Measurements from ENCODE around the gene LNPEP. TPM values are rescaled to one million over a fixed set of nuclear protein-coding genes. Genes with fewer than 3 reads are reported as not detected.
A peak's percentile ranks its signal among the peaks of the same experiment; 100 is the strongest.

Gene LNPEP
- 100 to 1,000 TPM; 100 to 106 TPM for total RNA-seq

DNA sequence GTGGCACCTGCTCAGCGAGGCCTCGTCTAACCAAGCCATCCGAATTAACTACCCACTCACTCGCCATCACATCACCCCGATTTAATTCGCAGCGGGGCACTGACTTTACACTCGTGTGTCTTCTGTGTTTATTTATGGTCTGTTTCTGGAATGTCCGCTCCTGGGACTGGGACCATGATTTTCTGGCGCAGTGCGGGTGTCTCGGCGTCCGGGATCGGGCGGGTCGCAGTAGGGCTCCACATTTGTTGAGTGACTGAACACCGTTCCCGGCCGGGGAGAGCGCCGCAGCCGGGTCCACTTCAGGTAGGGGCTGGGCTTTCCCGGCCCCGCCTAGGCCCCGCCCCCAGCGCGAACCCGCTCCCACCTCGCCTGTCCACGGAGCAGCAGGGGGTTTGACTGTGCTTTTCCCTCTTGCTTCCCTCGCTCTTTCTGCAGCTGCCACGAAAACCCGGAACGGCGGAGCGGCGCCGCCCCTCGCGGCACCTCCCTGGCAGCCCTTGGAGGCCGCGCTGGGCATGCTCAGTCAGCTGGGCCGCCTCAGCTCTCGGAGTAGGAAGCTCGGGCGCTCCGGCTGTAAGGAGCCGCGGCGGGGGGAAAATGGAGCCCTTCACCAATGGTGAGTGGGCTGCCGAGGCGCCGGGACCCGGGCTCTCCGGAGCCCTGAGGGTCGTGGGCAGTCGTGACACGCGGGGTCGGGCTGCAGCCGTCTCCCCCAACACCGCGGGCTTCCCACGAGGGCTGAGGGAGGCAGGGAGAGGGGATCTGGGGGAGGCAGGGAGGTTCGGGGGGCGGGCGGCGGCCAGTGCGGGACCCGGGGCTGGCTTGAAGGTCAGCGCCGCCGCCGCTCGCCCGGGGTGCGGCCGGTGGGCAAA lies at the start of gene LNPEP:
Gene LNPEP (plus strand): TSS at position 522 of the 872 bp plus-strand sequence. CDS start 76 bp downstream, at position 598.
- POLR2A ChIA-PET, result interaction anchor here (0.6 to 2.0 kb wide), 19 partner anchors 18 to 207 kb away, joined by 3 to 52 read pairs (median 5); partner anchors contain the start of genes ERAP2 and LIX1
- Mint-ChIP-seq H3K9me3 (no peaks in the 10 kb centered on the region), H3K4me1 (peaks cover 37% of the 10 kb centered on the region), H3K27me3 (no peaks in the 10 kb centered on the region), H3K36me3 (peaks cover 24% of the 10 kb centered on the region), H3K4me3 (peak within 1 kb of the TSS; percentile 95), H3K27ac (peak within 1 kb of the TSS; percentile 99)
- ATAC-seq (ENCODE audit: low read depth) (peak; percentile 62), DNase-seq (peak; percentile 97)

DNA sequence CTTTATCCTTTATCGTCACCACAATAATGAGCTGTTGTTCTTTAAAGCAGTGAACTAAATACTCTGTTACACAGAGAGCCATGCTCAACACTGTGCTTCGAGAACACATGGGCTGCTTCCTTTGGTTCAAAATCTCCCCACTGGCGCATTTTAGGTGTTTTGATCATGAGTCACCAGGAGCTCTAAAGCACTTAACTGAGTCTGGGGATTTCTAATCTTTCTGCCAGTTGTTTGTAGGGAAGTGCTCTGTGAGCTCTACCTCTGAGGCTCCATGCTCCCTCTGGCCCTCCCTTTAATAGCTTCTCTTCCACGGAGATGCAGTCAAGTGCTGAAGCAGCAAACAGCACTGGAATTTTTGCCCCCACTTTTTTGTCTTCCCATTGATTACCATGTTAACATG lies 42.5 kb upstream of the LNPEP start:
- H3K36me3 Mint-ChIP-seq, result peaks cover 57% of the 10 kb centered on the region
- H3K27ac Mint-ChIP-seq, result peak overlapping the region; percentile 17
- H3K4me3 Mint-ChIP-seq, result no peak overlapping the region
- DNase-seq, result no peak
- H3K9me3 Mint-ChIP-seq, result no peaks in the 10 kb centered on the region
- peak; percentile 11 for ATAC-seq (ENCODE audit: low read depth)
- H3K4me1 Mint-ChIP-seq, result peaks cover 35% of the 10 kb centered on the region
- POLR2A ChIA-PET, result interaction anchor here (0.5 kb wide), 1 partner anchor 1024 kb away, joined by 5 read pairs; no protein-coding TSS in a partner anchor
- no peaks in the 10 kb centered on the region for H3K27me3 Mint-ChIP-seq

DNA sequence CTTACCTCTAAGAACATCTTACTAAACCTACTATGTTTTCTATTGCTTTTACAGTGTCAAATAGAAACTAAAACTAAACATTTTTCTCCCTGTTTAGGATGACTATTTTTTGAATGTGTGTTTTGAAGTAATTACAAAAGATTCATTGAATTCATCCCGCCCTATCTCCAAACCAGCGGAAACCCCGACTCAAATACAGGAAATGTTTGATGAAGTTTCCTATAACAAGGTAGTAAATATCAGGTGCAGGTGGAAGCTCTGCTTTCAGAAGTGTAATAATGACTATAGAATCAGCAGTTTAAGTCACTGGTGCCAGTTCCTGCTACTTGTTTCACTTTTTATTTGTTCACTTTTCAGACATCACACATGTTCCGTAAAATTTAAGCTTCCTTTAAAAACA lies 39.6 kb upstream of the LNPEP start:
- H3K9me3 Mint-ChIP-seq, result no peaks in the 10 kb centered on the region
- H3K27ac Mint-ChIP-seq, result peak overlapping the region; percentile 92
- POLR2A ChIA-PET, result interaction anchor here (0.7 to 1.6 kb wide), 8 partner anchors 19 to 89 kb away, joined by 3 to 14 read pairs (median 4); partner anchors contain the start of genes ERAP1 and LNPEP
- H3K36me3 Mint-ChIP-seq, result peaks cover 52% of the 10 kb centered on the region
- ATAC-seq (ENCODE audit: low read depth) (peak; percentile 80), DNase-seq (no peak)
- H3K4me1 Mint-ChIP-seq, result peaks cover 36% of the 10 kb centered on the region
- H3K4me3 Mint-ChIP-seq, result peak overlapping the region; percentile 81
- no peaks in the 10 kb centered on the region for H3K27me3 Mint-ChIP-seq

DNA sequence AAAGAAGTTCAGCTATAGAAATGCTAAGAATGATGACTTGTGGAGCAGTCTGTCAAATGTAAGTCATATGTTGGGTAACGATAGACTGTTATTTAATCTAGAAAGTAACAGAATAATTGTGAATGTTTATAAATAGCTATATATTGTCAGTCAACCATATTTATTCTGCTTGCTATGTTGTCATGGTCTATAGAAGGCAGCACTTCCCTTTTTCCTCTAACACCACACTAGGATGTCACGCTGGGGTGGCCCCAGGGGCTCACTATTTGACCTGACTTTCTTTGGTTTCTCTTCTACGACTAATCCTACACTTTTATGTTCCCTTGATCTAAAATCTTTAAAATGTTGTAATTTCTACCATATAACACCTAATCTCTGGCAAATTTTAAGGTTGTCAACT lies 39.1 kb upstream of the LNPEP start:
- Mint-ChIP-seq H3K4me1 (peaks cover 36% of the 10 kb centered on the region), H3K36me3 (peaks cover 55% of the 10 kb centered on the region)
- no peak for ATAC-seq (ENCODE audit: low read depth)

DNA sequence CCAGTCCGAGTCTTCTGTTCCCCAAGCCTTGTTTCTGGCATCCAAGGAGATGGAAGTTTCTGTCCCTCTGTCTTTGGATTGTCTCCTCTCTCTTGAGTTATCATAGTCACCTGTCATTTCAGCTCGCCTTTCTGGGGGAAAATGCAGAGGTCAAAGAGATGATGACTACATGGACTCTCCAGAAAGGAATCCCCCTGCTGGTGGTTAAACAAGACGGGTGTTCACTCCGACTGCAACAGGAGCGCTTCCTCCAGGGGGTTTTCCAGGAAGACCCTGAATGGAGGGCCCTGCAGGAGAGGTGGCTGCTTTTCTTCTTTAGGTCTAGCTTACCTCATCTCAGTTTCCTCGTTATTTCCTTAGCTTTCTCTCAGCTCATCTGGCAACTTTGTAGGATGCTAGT lies 34.5 kb upstream of the LNPEP start:
- no peak overlapping the region for H3K27ac Mint-ChIP-seq
- H3K27me3 Mint-ChIP-seq, result no peaks in the 10 kb centered on the region
- H3K36me3 Mint-ChIP-seq, result peaks cover 48% of the 10 kb centered on the region
- H3K4me3 Mint-ChIP-seq, result no peak overlapping the region
- peaks cover 12% of the 10 kb centered on the region for H3K4me1 Mint-ChIP-seq
- ATAC-seq (ENCODE audit: low read depth) (no peak), DNase-seq (no peak)
- POLR2A ChIA-PET, result no interaction called here
- no peaks in the 10 kb centered on the region for H3K9me3 Mint-ChIP-seq

More for the DNA sequence above, 39.1 kb upstream of the LNPEP start:
- Mint-ChIP-seq H3K9me3 (no peaks in the 10 kb centered on the region), H3K27me3 (no peaks in the 10 kb centered on the region), H3K27ac (peak overlapping the region; percentile 92), H3K4me3 (peak overlapping the region; percentile 81)
- POLR2A ChIA-PET, result interaction anchor here (0.7 to 1.6 kb wide), 8 partner anchors 19 to 89 kb away, joined by 3 to 14 read pairs (median 4); partner anchors contain the start of genes ERAP1 and LNPEP
- DNase-seq, result no peak

DNA sequence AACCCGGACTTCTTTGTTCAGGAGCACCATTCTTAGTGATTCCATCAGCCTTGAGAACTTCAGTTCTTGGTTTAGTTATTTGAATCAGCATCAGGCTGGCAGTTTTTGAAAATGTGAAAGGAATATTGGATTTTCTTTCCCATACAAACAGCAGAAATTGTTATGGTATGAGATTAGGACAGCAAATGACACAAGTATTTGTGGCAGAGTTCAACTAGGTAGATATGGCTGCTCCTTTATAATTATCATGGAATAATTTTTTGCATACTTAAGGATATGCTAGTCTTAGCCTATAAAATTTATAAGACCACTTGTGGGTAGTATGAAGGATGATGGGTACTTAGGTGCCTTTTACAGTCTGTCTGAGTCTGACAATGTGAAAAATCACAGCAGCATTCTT lies 34.0 kb upstream of the LNPEP start:
- H3K9me3 Mint-ChIP-seq, result no peaks in the 10 kb centered on the region
- peaks cover 46% of the 10 kb centered on the region for H3K36me3 Mint-ChIP-seq
- no peak for DNase-seq
- no peak overlapping the region for H3K4me3 Mint-ChIP-seq
- no peak overlapping the region for H3K27ac Mint-ChIP-seq
- POLR2A ChIA-PET, result interaction anchor here (0.7 kb wide), 1 partner anchor 21 kb away, joined by 3 read pairs; no protein-coding TSS in a partner anchor
- H3K27me3 Mint-ChIP-seq, result no peaks in the 10 kb centered on the region
- peaks cover 9% of the 10 kb centered on the region for H3K4me1 Mint-ChIP-seq
- ATAC-seq (ENCODE audit: low read depth), result no peak

DNA sequence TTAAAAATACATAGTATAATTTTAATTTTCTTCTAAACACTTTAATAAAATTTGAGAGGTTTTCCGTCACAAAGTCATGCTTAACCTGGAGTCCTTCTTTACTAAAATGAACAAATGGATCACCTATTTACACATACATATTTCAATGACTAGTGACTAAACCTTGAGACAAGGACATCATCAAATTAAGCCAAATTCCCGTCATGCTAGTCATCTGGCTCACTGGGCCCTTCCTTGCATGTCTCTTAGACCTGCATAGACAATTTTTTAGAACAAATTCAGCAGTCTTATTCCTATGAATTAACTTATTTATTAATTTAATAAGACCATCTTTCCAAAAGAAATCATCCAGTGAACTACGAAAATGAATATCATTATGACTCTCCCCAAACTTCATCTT lies 33.0 kb upstream of the LNPEP start:
- peaks cover 3% of the 10 kb centered on the region for H3K4me1 Mint-ChIP-seq
- POLR2A ChIA-PET, result no interaction called here
- DNase-seq, result no peak
- H3K27ac Mint-ChIP-seq, result no peak overlapping the region
- H3K9me3 Mint-ChIP-seq, result no peaks in the 10 kb centered on the region
- peaks cover 44% of the 10 kb centered on the region for H3K36me3 Mint-ChIP-seq
- no peaks in the 10 kb centered on the region for H3K27me3 Mint-ChIP-seq
- H3K4me3 Mint-ChIP-seq, result no peak overlapping the region
- ATAC-seq (ENCODE audit: low read depth), result no peak

DNA sequence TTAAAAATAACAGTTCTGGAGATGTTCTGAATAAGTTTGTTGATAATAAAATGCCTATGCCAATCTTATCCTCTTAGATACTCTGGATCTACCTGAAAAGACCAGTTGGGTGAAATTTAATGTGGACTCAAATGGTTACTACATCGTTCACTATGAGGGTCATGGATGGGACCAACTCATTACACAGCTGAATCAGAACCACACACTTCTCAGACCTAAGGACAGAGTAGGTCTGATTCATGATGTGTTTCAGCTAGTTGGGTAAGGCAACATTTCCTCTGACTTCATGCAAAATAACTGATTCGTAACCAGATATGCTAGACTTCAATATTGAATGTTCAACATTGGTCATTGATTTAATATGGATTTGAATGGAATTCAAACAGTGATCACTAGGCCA lies 32.6 kb upstream of the LNPEP start:
- Mint-ChIP-seq H3K9me3 (no peaks in the 10 kb centered on the region), H3K27ac (no peak overlapping the region), H3K36me3 (peaks cover 44% of the 10 kb centered on the region), H3K27me3 (no peaks in the 10 kb centered on the region), H3K4me3 (no peak overlapping the region), H3K4me1 (peaks cover 3% of the 10 kb centered on the region)
- POLR2A ChIA-PET, result no interaction called here
- ATAC-seq (ENCODE audit: low read depth) (no peak), DNase-seq (no peak)

DNA sequence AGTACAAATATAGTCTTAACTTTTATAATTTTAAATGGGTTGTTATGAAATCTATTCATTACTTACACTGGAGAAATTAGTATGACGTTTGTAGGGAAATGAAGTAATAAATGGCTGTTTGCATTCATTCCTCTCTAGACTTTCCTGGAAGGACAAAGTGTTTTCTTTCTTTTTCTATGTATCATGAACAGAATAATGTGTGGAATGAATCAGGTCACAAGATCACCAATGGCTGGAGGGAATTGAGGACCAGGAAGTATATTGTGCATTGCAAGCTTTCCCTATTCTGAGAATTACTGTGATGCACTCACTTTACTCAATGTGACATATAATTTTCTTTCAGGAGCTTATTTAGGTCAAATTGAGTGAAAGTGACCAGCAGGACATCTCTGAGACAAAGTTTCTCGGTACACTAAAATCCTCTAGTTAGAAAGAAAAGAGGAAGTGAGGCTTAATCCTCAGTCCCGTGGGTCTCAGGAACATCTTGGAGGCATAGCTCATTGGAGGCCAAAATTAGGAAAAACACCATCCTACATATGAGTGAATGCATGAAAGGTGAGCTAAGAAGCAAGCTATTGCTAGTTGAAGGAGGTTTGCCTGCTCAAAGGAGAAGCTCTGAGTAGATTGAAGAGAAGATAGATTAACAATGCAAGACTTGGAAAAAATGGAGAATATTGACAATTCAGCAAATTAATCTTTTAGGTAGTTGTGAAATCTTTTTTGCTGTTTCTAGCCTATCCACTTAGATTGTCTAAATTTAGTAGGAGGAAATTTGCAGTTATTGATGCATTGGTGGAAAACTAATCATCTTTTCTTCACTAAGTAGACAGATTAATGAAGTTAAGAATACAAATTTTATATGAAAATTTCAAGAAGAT lies 31.6 kb upstream of the LNPEP start:
- Mint-ChIP-seq H3K27ac (peak overlapping the region; percentile 34), H3K4me1 (peaks cover 3% of the 10 kb centered on the region), H3K4me3 (no peak overlapping the region), H3K9me3 (no peaks in the 10 kb centered on the region), H3K36me3 (peaks cover 45% of the 10 kb centered on the region), H3K27me3 (no peaks in the 10 kb centered on the region)
- DNase-seq (no peak), ATAC-seq (ENCODE audit: low read depth) (no peak)
- POLR2A ChIA-PET, result no interaction called here

DNA sequence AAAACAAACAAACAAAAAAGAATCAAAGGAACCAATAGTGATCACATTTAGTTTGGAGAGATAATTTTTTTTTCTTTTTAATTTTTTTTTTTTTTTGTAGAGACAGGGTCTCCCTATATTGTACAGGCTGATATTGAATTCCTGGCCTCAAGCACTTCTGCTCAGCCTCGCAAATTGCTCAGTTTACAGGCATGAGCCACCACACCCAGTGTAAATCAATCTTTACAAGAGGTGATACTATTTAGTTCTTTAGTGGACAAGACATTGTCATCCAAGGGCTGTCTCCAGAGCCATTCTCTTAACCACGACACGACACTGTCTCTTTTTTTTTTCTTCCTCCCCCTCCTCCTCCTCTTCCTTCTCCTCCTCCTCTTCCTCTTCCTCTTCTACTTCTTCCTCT lies 30.0 kb upstream of the LNPEP start:
- DNase-seq (no peak), ATAC-seq (ENCODE audit: low read depth) (no peak)
- Mint-ChIP-seq H3K27me3 (no peaks in the 10 kb centered on the region), H3K9me3 (no peaks in the 10 kb centered on the region), H3K4me1 (peaks cover 1% of the 10 kb centered on the region), H3K4me3 (no peak overlapping the region), H3K27ac (no peak overlapping the region), H3K36me3 (peaks cover 45% of the 10 kb centered on the region)
- POLR2A ChIA-PET, result interaction anchor here (0.9 kb wide), 1 partner anchor 26 kb away, joined by 4 read pairs; no protein-coding TSS in a partner anchor

DNA sequence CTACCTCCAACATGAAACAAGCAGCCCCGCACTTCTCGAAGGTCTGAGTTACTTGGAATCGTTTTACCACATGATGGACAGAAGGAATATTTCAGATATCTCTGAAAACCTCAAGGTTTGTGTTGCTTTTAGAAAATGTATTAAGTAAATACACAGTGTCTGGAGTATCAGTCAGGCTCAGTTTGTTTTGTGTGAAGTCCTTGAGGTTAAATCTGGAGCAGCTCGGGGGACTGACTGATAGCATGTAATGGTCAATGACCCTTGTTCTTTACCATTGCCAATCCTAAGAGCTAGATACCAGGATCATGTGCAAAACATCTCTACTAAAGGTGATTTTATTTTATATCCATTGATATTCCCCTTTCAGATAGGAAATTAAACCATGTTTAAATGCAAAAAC lies 26.9 kb upstream of the LNPEP start:
- no peak overlapping the region for H3K27ac Mint-ChIP-seq
- DNase-seq, result no peak
- no peak overlapping the region for H3K4me3 Mint-ChIP-seq
- H3K9me3 Mint-ChIP-seq, result no peaks in the 10 kb centered on the region
- H3K27me3 Mint-ChIP-seq, result no peaks in the 10 kb centered on the region
- POLR2A ChIA-PET, result interaction anchor here (0.9 kb wide), 1 partner anchor 32 kb away, joined by 3 read pairs; no protein-coding TSS in a partner anchor
- H3K36me3 Mint-ChIP-seq, result peaks cover 39% of the 10 kb centered on the region
- ATAC-seq (ENCODE audit: low read depth), result no peak
- H3K4me1 Mint-ChIP-seq, result peaks cover 2% of the 10 kb centered on the region

DNA sequence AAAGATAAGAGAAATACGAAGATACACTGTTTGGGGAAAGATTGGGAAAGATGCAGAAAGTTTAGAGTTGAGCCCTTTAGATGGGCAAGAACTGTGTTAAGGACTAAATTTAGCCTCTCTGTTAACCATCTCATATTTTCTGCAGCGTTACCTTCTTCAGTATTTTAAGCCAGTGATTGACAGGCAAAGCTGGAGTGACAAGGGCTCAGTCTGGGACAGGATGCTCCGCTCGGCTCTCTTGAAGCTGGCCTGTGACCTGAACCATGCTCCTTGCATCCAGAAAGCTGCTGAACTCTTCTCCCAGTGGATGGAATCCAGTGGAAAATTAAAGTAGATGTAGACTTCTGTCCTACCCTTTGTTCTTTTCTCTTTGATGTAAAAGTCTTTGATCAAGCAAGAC lies 26.4 kb upstream of the LNPEP start:
- DNase-seq, result no peak
- H3K27me3 Mint-ChIP-seq, result no peaks in the 10 kb centered on the region
- H3K9me3 Mint-ChIP-seq, result no peaks in the 10 kb centered on the region
- H3K4me3 Mint-ChIP-seq, result no peak overlapping the region
- H3K27ac Mint-ChIP-seq, result no peak overlapping the region
- POLR2A ChIA-PET, result interaction anchor here (0.9 kb wide), 1 partner anchor 32 kb away, joined by 3 read pairs; no protein-coding TSS in a partner anchor
- H3K36me3 Mint-ChIP-seq, result peaks cover 40% of the 10 kb centered on the region
- ATAC-seq (ENCODE audit: low read depth), result no peak
- peaks cover 4% of the 10 kb centered on the region for H3K4me1 Mint-ChIP-seq

DNA sequence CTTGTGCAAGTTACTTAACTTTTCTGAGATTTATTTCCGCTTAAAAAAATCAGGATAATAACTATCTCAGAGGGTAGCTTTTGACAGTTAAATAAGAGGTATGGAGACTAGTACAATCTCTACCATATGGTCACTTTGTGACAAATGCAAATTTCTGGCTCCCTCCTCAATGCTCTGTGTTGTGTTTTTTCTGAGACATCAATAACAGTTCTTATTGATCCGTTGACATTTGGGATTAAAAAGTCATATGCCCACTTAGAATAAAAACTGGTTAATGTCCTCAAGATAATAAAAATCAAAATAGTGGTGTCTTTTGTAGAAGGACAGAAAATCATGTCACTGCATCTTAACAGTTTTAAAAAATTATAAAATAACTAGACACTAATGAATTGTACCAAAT lies 24.7 kb upstream of the LNPEP start:
- Mint-ChIP-seq H3K27ac (no peak overlapping the region), H3K27me3 (no peaks in the 10 kb centered on the region), H3K9me3 (no peaks in the 10 kb centered on the region), H3K36me3 (peaks cover 41% of the 10 kb centered on the region), H3K4me1 (peaks cover 6% of the 10 kb centered on the region), H3K4me3 (no peak overlapping the region)
- no peak for ATAC-seq (ENCODE audit: low read depth)
- DNase-seq, result no peak
- POLR2A ChIA-PET, result no interaction called here
